ENCODE data around the gene TDRD12.
"Not testable (repeated sequence)": the region's sequence is repeated elsewhere in the genome, so short reads cannot be mapped to it uniquely, and the experiment has no call there.

The TDRD12 gene

GRCh38 chr19:32751066-32751465 is 31.5 kb downstream of the TDRD12 start:
- Histone ChIP-seq H3K4me3 (ENCODE audit: low read depth in 1 of 2, low read length in 2 of 2) (no peak overlapping the region), H3K36me3 (ENCODE audit: insufficient read depth, low read length) (no peaks in the 10 kb centered on the region), H3K9ac (ENCODE audit: low read length) (no peak overlapping the region), H3K9me3 (ENCODE audit: low read length) (no peaks in the 10 kb centered on the region), H3K4me1 (ENCODE audit: insufficient read depth, low read length) (no peaks in the 10 kb centered on the region), H3K27ac (ENCODE audit: low read depth, low read length) (no peak overlapping the region), H3K27me3 (ENCODE audit: control insufficient read depth in 1 of 2, insufficient read depth in 2 of 2, low read length in 2 of 2) (no peaks in the 10 kb centered on the region)

- no peaks in the 10 kb centered on the region for H3K27me3 ChIP-seq (ENCODE audit: control insufficient read depth in 1 of 2, insufficient read depth in 2 of 2, low read length in 2 of 2)
- H3K9me3 ChIP-seq (ENCODE audit: low read length): no peaks in the 10 kb centered on the region
- no peak overlapping the region for H3K4me3 ChIP-seq (ENCODE audit: low read depth in 1 of 2, low read length in 2 of 2)
- H3K27ac ChIP-seq (ENCODE audit: low read depth, low read length): no peak overlapping the region
- H3K4me1 ChIP-seq (ENCODE audit: insufficient read depth, low read length): no peaks in the 10 kb centered on the region
- H3K36me3 ChIP-seq (ENCODE audit: insufficient read depth, low read length): no peaks in the 10 kb centered on the region
- H3K9ac ChIP-seq (ENCODE audit: low read length): no peak overlapping the region
Observed at GRCh38 chr19:32757189-32757588, 37.6 kb downstream of the TDRD12 start.

DNA sequence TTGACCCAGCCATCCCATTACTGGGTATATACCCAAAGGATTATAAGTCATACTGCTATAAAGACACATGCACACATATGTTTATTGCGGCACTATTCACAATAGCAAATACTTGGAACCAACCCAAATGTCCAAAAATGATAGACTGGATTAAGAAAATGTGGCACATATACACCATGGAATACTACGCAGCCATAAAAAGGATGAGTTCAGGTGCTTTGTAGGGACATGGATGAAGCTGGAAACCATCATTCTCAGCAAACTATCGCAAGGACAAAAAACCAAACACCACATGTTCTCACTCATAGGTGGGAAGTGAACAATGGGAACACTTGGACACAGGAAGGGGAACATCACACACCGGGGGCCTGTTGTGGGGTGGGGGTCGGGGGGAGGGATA is 45.8 kb downstream of the TDRD12 start:
- not testable (repeated sequence) for H3K27me3 ChIP-seq (ENCODE audit: control insufficient read depth in 1 of 2, insufficient read depth in 2 of 2, low read length in 2 of 2); H3K4me1 ChIP-seq (ENCODE audit: insufficient read depth, low read length); H3K27ac ChIP-seq (ENCODE audit: low read depth, low read length)

GRCh38 chr19:32767951-32768679 is 48.5 kb downstream of the TDRD12 start:
- H3K27me3 ChIP-seq (ENCODE audit: control insufficient read depth in 1 of 2, insufficient read depth in 2 of 2, low read length in 2 of 2): no peaks in the 10 kb centered on the region
- no peaks in the 10 kb centered on the region for H3K36me3 ChIP-seq (ENCODE audit: insufficient read depth, low read length)
- H3K27ac ChIP-seq (ENCODE audit: low read depth, low read length): no peak overlapping the region
- H3K4me1 ChIP-seq (ENCODE audit: insufficient read depth, low read length): no peaks in the 10 kb centered on the region
- no peak overlapping the region for H3K9ac ChIP-seq (ENCODE audit: low read length)
- no peaks in the 10 kb centered on the region for H3K9me3 ChIP-seq (ENCODE audit: low read length)
- no peak overlapping the region for H3K4me3 ChIP-seq (ENCODE audit: low read depth in 1 of 2, low read length in 2 of 2)

More for the DNA sequence above, 45.8 kb downstream of the TDRD12 start:
- H3K9me3 ChIP-seq (ENCODE audit: low read length); H3K9ac ChIP-seq (ENCODE audit: low read length); H3K36me3 ChIP-seq (ENCODE audit: insufficient read depth, low read length); H3K4me3 ChIP-seq (ENCODE audit: low read depth in 1 of 2, low read length in 2 of 2): not testable (repeated sequence)

DNA sequence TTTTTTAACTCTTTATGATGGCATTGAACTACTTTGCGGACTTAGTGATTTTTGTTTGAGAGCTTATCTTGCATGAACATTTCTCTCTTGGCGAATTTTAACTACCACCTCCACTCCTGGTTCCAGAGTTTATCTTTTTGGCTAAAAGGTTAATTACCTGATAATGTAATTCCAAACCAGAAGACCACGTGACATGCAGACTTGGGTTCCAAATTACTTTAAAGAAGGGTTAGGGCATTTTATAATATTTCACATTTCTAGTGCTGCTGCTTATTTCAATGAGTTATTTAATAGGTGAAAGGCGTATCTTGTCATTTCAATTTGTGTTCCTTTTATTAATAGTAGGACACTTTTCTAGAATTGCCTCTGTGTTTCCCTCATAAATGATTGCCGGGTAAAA is 52.0 kb downstream of the TDRD12 start:
- Histone ChIP-seq H3K36me3 (ENCODE audit: insufficient read depth, low read length) (no peaks in the 10 kb centered on the region), H3K9me3 (ENCODE audit: low read length) (no peaks in the 10 kb centered on the region), H3K4me3 (ENCODE audit: low read depth in 1 of 2, low read length in 2 of 2) (no peak overlapping the region), H3K27me3 (ENCODE audit: control insufficient read depth in 1 of 2, insufficient read depth in 2 of 2, low read length in 2 of 2) (no peaks in the 10 kb centered on the region), H3K27ac (ENCODE audit: low read depth, low read length) (no peak overlapping the region), H3K9ac (ENCODE audit: low read length) (no peak overlapping the region), H3K4me1 (ENCODE audit: insufficient read depth, low read length) (no peaks in the 10 kb centered on the region)

GRCh38 chr19:32773126-32773525 is 53.6 kb downstream of the TDRD12 start:
- Histone ChIP-seq H3K27me3 (ENCODE audit: control insufficient read depth in 1 of 2, insufficient read depth in 2 of 2, low read length in 2 of 2) (no peaks in the 10 kb centered on the region), H3K4me3 (ENCODE audit: low read depth in 1 of 2, low read length in 2 of 2) (no peak overlapping the region), H3K4me1 (ENCODE audit: insufficient read depth, low read length) (no peaks in the 10 kb centered on the region), H3K27ac (ENCODE audit: low read depth, low read length) (no peak overlapping the region), H3K9ac (ENCODE audit: low read length) (no peak overlapping the region), H3K36me3 (ENCODE audit: insufficient read depth, low read length) (no peaks in the 10 kb centered on the region), H3K9me3 (ENCODE audit: low read length) (no peaks in the 10 kb centered on the region)

DNA sequence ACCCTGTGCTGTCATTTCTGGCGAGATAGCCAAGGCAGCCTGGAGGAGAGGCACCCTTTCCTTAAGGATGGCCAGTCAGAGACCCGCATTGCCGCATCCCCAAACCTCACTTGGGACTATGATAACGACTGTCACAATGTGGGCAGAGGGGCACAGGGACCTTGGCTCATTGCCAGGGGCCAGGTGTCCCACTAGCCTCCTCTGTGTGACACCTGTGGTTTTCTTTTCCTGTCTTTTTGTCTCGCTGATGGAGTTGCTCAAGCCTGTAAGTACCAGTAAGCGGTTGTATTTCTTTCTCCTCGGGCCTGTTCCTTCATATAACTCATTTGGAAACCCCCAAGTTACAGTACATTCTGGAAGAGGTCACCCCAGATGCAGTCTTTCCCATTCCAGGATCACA is 59.5 kb downstream of the TDRD12 start:
- no peaks in the 10 kb centered on the region for H3K4me1 ChIP-seq (ENCODE audit: insufficient read depth, low read length)
- no peak overlapping the region for H3K27ac ChIP-seq (ENCODE audit: low read depth, low read length)
- H3K36me3 ChIP-seq (ENCODE audit: insufficient read depth, low read length): no peaks in the 10 kb centered on the region
- no peaks in the 10 kb centered on the region for H3K27me3 ChIP-seq (ENCODE audit: control insufficient read depth in 1 of 2, insufficient read depth in 2 of 2, low read length in 2 of 2)
- H3K4me3 ChIP-seq (ENCODE audit: low read depth in 1 of 2, low read length in 2 of 2): no peak overlapping the region
- no peaks in the 10 kb centered on the region for H3K9me3 ChIP-seq (ENCODE audit: low read length)
- H3K9ac ChIP-seq (ENCODE audit: low read length): no peak overlapping the region

DNA sequence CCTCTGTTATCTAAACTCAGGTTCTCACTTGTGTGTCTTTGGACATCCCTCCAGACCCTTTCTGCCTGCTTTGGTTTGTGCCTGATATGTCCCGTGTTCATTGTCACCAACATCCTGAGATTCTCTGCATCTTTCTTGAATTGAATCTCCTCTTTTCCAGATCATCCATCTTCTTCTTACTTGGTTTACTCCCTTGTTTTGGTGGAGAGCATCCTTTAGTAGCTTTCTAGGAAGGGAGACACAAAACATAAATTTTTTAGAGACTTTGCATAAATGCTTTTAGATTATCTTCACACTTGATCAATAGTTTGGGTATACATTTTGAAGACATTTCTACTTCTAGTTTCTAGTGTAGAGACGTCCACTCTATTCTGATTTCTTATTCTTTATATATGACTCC is 61.7 kb downstream of the TDRD12 start:
- no peaks in the 10 kb centered on the region for H3K4me1 ChIP-seq (ENCODE audit: insufficient read depth, low read length)
- H3K9ac ChIP-seq (ENCODE audit: low read length): no peak overlapping the region
- no peak overlapping the region for H3K27ac ChIP-seq (ENCODE audit: low read depth, low read length)
- H3K4me3 ChIP-seq (ENCODE audit: low read depth in 1 of 2, low read length in 2 of 2): no peak overlapping the region
- no peaks in the 10 kb centered on the region for H3K27me3 ChIP-seq (ENCODE audit: control insufficient read depth in 1 of 2, insufficient read depth in 2 of 2, low read length in 2 of 2)
- H3K36me3 ChIP-seq (ENCODE audit: insufficient read depth, low read length): no peaks in the 10 kb centered on the region
- H3K9me3 ChIP-seq (ENCODE audit: low read length): no peaks in the 10 kb centered on the region

DNA sequence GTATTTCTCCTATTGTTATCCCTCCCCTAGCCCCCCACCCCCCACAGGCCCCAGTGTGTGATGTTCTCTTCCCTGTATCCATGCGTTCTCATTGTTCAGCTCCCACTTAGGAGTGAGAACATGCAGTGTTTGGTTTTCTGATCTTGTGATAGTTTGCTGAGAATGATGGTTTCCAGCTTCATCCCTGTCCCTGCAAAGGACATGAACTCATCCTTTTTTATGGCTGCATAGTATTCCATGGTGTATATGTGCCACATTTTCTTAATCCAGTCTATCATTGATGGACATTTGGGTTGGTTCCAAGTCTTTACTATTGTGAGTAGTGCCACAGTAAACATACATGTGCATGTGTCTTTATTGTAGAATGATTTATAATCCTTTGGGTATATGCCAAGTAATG is 62.5 kb downstream of the TDRD12 start:
- not testable (repeated sequence) for H3K27ac ChIP-seq (ENCODE audit: low read depth, low read length); H3K36me3 ChIP-seq (ENCODE audit: insufficient read depth, low read length); H3K27me3 ChIP-seq (ENCODE audit: control insufficient read depth in 1 of 2, insufficient read depth in 2 of 2, low read length in 2 of 2); H3K4me3 ChIP-seq (ENCODE audit: low read depth in 1 of 2, low read length in 2 of 2); H3K4me1 ChIP-seq (ENCODE audit: insufficient read depth, low read length); H3K9me3 ChIP-seq (ENCODE audit: low read length); H3K9ac ChIP-seq (ENCODE audit: low read length)

DNA sequence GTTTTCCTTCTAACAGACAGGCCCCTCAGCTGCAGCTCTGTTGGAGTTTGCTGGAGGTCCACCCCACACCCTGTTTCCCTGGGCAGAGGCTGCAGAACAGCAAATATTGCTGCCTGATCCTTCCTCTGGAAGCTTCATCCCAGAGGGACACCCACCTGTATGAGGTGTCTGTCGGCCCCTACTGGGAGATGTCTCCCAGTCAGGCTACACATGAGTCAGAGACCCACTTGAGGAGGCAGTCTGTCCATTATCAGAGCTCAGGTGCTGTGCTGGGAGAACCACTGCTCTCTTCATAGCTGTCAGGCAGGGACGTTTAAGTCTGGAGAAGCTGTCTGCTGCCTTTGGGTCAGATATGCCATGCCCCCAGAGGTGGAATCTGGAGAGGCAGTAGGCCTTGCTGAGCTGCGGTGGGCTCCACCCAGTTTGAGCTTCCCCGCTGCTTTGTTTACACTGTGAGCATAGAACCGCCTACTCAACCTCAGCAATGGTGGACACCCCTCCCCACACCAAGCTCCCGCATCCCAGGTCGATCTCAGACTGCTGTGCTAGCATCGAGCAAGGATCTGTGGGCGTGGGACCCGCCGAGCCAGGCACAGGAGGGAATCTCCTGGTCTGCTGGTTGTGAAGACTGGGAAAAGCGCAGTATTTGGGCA is 67.7 kb downstream of the TDRD12 start:
- H3K9ac ChIP-seq (ENCODE audit: low read length); H3K27ac ChIP-seq (ENCODE audit: low read depth, low read length); H3K4me1 ChIP-seq (ENCODE audit: insufficient read depth, low read length); H3K27me3 ChIP-seq (ENCODE audit: control insufficient read depth in 1 of 2, insufficient read depth in 2 of 2, low read length in 2 of 2); H3K4me3 ChIP-seq (ENCODE audit: low read depth in 1 of 2, low read length in 2 of 2); H3K9me3 ChIP-seq (ENCODE audit: low read length); H3K36me3 ChIP-seq (ENCODE audit: insufficient read depth, low read length): not testable (repeated sequence)

- H3K4me1 ChIP-seq (ENCODE audit: insufficient read depth, low read length); H3K27ac ChIP-seq (ENCODE audit: low read depth, low read length); H3K4me3 ChIP-seq (ENCODE audit: low read depth in 1 of 2, low read length in 2 of 2); H3K9ac ChIP-seq (ENCODE audit: low read length); H3K27me3 ChIP-seq (ENCODE audit: control insufficient read depth in 1 of 2, insufficient read depth in 2 of 2, low read length in 2 of 2); H3K9me3 ChIP-seq (ENCODE audit: low read length); H3K36me3 ChIP-seq (ENCODE audit: insufficient read depth, low read length): not testable (repeated sequence)
Observed at GRCh38 chr19:32787895-32788294, 68.3 kb downstream of the TDRD12 start.

- H3K36me3 ChIP-seq (ENCODE audit: insufficient read depth, low read length): no peaks in the 10 kb centered on the region
- H3K9me3 ChIP-seq (ENCODE audit: low read length): no peaks in the 10 kb centered on the region
- H3K9ac ChIP-seq (ENCODE audit: low read length): no peak overlapping the region
- no peak overlapping the region for H3K4me3 ChIP-seq (ENCODE audit: low read depth in 1 of 2, low read length in 2 of 2)
- H3K27me3 ChIP-seq (ENCODE audit: control insufficient read depth in 1 of 2, insufficient read depth in 2 of 2, low read length in 2 of 2): no peaks in the 10 kb centered on the region
- no peak overlapping the region for H3K27ac ChIP-seq (ENCODE audit: low read depth, low read length)
- H3K4me1 ChIP-seq (ENCODE audit: insufficient read depth, low read length): no peaks in the 10 kb centered on the region
Observed at GRCh38 chr19:32789429-32789828, 69.9 kb downstream of the TDRD12 start.

Data from muscle layer of colon (tissue), 2 donors.